Tibial artery (tissue), 4 donors: ENCODE results near the gene NEURL2.

Source experiments
- DNase-seq, 2 donors: peaks; one replicate each; pipeline ENCODE4 v3.0.0-alpha.2; 2019
- H3K27ac ChIP-seq, 2 donors: fragments of 200-600 bp; sonication (generic) in 1 of 2; 1 replicate in 1 of 2; 2 replicates in 1 of 2; pipeline ENCODE4 v1.5.1; 2018 to 2019; ENCODE audit warnings: mild to moderate bottlenecking in 1 of 2
- H3K27me3 ChIP-seq, 2 donors: fragments of 200-600 bp; sonication (generic) in 1 of 2; one replicate each; pipeline versions ENCODE4 v1.5.1 to v1.6.0; 2016 to 2019
- H3K36me3 ChIP-seq, 3 donors: fragments of 200-600 bp; sonication (generic) in 2 of 3; one replicate each; pipeline ENCODE4 v1.5.1; 2016 to 2019; ENCODE audit warnings: mild to moderate bottlenecking in 2 of 3
- H3K4me1 ChIP-seq, 4 donors: fragments of 200-600 bp; sonication (generic) in 2 of 4; 1 replicate in 3 of 4; 2 replicates in 1 of 4; pipeline ENCODE4 v1.5.1; 2016 to 2019
- H3K4me3 ChIP-seq, 2 donors: fragments of 200-600 bp; sonication (generic) in 1 of 2; 1 replicate in 1 of 2; 2 replicates in 1 of 2; pipeline ENCODE4 v1.5.1; 2018 to 2019; ENCODE audit warnings: mild to moderate bottlenecking in 2 of 2
- H3K9me3 ChIP-seq, 3 donors: fragments of 200-600 bp; sonication (generic) in 1 of 3; one replicate each; pipeline ENCODE4 v1.5.1; 2016 to 2019
- CTCF ChIP-seq, 2 experiments: fragments of 200-600 bp in 1 of 2; fragments of 450-650 bp in 1 of 2; IDR thresholded peaks; one replicate each; pipeline ENCODE4 v1.5.1; 2017 to 2019; ENCODE audit warnings: antibody characterized with exemption in 2 of 2, mild to moderate bottlenecking in 1 of 2, moderate library complexity in 1 of 2
- intact Hi-C: fragments of 100-400 bp; cut with DNase I; formaldehyde crosslinking; loops from one replicate; pipeline ENCODE4 v1.15.0; 2023; ENCODE audit warnings: low total_unique reads

NEURL2 gene

DNA sequence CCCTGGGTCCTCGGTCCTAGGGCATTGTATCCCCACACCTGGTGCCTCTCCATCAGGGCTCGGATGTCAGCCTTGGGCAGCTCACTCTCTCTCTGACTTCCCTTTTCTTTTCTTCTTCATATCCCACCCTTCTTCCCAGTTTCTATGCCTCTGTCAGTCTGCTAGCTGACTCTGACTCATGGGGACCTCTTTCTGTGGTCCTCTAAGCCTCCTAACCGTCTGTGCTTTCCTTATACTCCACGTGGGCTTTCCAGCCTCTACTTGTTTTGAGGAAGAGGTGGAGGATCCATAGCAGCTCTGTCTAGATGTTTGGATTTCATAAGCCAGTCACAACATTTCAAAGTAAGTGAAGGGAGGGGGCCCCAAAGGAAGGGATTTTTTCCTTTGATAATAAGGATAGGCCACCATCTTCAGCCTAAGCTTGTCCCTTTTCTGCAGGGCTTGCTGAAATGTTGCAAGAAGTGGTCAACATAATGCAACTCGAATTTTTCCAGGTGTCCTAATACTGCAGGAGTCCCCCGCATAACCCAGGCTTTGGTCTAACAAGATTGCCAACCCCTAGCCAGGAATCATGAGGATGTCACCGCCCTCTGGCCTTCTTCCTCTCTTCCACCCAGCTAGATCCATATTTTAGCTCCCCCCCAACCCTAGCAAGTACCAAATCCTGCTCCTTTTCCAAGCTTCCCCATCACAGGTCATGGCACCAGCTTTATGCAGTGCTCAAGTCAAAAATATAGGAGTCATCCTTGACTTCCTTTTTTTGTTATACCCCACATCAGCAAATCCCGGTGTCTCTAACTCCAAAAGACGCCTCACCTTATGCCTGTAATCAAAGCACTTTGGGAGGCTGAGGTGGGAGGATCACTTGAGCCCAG is 29.7 kb upstream of the NEURL2 start:
- no peaks in the 10 kb centered on the region for H3K9me3 ChIP-seq
- no peak for TF ChIP-seq CTCF (IDR thresholded peaks at IDR 0.05)
- H3K36me3 ChIP-seq: no peaks in the 10 kb centered on the region
- intact Hi-C loops: no loop called here
- peak overlapping the region in 1 of 2 donors; percentile 32 for H3K27ac ChIP-seq
- H3K4me3 ChIP-seq: no peak overlapping the region
- H3K4me1 ChIP-seq: peaks cover 0 to 45% (median 14%) of the 10 kb centered on the region in 4 donors
- peaks cover 0 to 12% of the 10 kb centered on the region in 2 donors for H3K27me3 ChIP-seq
- no peak for DNase-seq

DNA sequence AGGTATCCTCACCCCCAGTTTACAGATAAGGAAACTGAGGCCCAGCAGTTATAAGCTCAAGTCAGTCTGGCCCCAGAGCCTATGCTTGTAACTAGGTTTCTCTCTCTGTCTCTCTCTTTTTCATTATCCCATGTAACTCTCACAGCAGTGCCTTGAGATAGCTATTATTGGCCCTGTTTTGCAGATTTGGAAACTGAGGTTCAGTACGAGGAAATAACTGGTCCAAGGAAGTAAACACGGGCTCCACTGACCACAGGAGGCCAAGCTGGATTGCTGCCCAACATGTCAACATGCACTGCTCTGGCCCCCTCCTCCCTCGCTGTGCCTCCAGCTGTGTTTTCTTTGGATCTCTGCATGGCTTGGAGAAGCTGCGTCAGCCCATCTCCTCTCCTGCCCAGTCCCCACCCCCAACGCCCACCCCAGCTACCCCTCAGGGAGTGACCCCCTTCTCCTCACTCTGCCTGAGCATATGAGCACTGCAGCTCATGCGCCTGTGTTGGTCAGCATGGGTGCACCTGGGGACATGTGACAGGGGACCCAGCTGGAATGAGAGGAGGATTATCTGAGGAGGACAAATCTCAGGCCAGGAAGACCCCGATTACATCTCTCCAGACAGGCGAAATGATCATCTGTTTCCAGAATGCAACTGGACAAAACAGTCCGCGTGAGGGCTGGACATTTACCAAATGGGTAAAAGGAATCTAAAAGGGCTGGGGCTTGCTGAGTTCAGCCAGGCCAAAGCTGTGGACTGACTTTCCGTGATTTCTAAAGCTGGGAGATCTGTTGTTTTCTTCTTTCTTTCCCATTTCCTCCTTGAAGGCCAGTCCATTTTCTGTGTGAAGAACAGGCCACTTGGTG is 28.8 kb upstream of the NEURL2 start:
- peak; percentile 85 for DNase-seq
- no peak overlapping the region for H3K4me3 ChIP-seq
- TF ChIP-seq CTCF (IDR thresholded peaks at IDR 0.05): no peak
- intact Hi-C loops: no loop called here
- H3K36me3 ChIP-seq: no peaks in the 10 kb centered on the region
- no peaks in the 10 kb centered on the region for H3K9me3 ChIP-seq
- peaks cover 0 to 12% of the 10 kb centered on the region in 2 donors for H3K27me3 ChIP-seq
- H3K27ac ChIP-seq: peak overlapping the region in 1 of 2 donors; percentile 32
- peaks cover 0 to 40% (median 13%) of the 10 kb centered on the region in 4 donors for H3K4me1 ChIP-seq

GRCh38 chr20:45918779-45919537 is 27.9 kb upstream of the NEURL2 start:
- Histone ChIP-seq H3K36me3 (no peaks in the 10 kb centered on the region), H3K4me1 (peaks cover 0 to 32% (median 6%) of the 10 kb centered on the region in 4 donors), H3K9me3 (no peaks in the 10 kb centered on the region), H3K4me3 (no peak overlapping the region), H3K27me3 (peaks cover 0 to 12% of the 10 kb centered on the region in 2 donors), H3K27ac (peak overlapping the region; percentile 10 to 32)
- TF ChIP-seq CTCF (IDR thresholded peaks at IDR 0.05): no peak
- DNase-seq: no peak
- intact Hi-C loops: no loop called here

GRCh38 chr20:45918182-45918737 is 27.3 kb upstream of the NEURL2 start:
- intact Hi-C loops: no loop called here
- no peaks in the 10 kb centered on the region for H3K9me3 ChIP-seq
- peaks cover 0 to 14% of the 10 kb centered on the region in 2 donors for H3K27me3 ChIP-seq
- no peak for DNase-seq
- peaks cover 0 to 28% (median 5%) of the 10 kb centered on the region in 4 donors for H3K4me1 ChIP-seq
- TF ChIP-seq CTCF (IDR thresholded peaks at IDR 0.05): no peak
- H3K4me3 ChIP-seq: no peak overlapping the region
- peak overlapping the region; percentile 10 to 32 for H3K27ac ChIP-seq
- no peaks in the 10 kb centered on the region for H3K36me3 ChIP-seq

- H3K4me3 ChIP-seq: no peak overlapping the region
- intact Hi-C loops: no loop called here
- peak overlapping the region in 1 of 2 donors; percentile 32 for H3K27ac ChIP-seq
- no peaks in the 10 kb centered on the region for H3K9me3 ChIP-seq
- peaks cover 0 to 19% of the 10 kb centered on the region in 2 donors for H3K27me3 ChIP-seq
- no peak for DNase-seq
- TF ChIP-seq CTCF (IDR thresholded peaks at IDR 0.05): no peak
- no peaks in the 10 kb centered on the region for H3K36me3 ChIP-seq
- peaks cover 0 to 30% (median 7%) of the 10 kb centered on the region in 4 donors for H3K4me1 ChIP-seq
Measured at GRCh38 chr20:45917790-45918141, 26.8 kb upstream of the NEURL2 start.
